Mononuclear cell (primary cell): ENCODE results near the gene CTSE. TPM values are rescaled to one million over a fixed set of nuclear protein-coding genes. Genes with fewer than 3 reads are reported as not detected.

Source experiments
- H3K27me3 ChIP-seq: 2 replicates; pipeline ENCODE4 v1.6.0; 2011; ENCODE audit warnings: low read length, control low read depth; ENCODE audit not compliant: insufficient read depth
- H3K4me1 ChIP-seq: 2 replicates; pipeline ENCODE4 v1.5.1; 2011; ENCODE audit warnings: mild to moderate bottlenecking, low read length, control low read depth; ENCODE audit not compliant: insufficient read depth
- H3K4me3 ChIP-seq: 2 replicates; pipeline ENCODE4 v1.5.1; 2011; ENCODE audit warnings: mild to moderate bottlenecking, low read length, moderate library complexity
- H3K9me3 ChIP-seq: 2 replicates; pipeline ENCODE4 v1.5.1; 2011; ENCODE audit warnings: low read depth, mild to moderate bottlenecking, control low read depth, low read length
- total RNA-seq: library from RNA; depleted of rRNA; stranded (reverse); fragments of >200 nt; gene quantifications from one replicate; pipeline ENCODE4 v1.2.3, GENCODE V29; 2012

CTSE gene
- total RNA-seq, 1 donor = not detected

GRCh38 chr1:205980237-205980870 is 43.3 kb downstream of the CTSE start:
- H3K4me3 ChIP-seq = no peak overlapping the region

GRCh38 chr1:205979301-205979700 is 44.4 kb downstream of the CTSE start:
- Histone ChIP-seq H3K9me3 (no peaks in the 10 kb centered on the region), H3K4me3 (no peak overlapping the region), H3K4me1 (no peaks in the 10 kb centered on the region), H3K27me3 (no peaks in the 10 kb centered on the region)

More at GRCh38 chr1:205980237-205980870, 43.3 kb downstream of the CTSE start:
- Histone ChIP-seq H3K27me3 (no peaks in the 10 kb centered on the region), H3K4me1 (no peaks in the 10 kb centered on the region), H3K9me3 (no peaks in the 10 kb centered on the region)

GRCh38 chr1:205978676-205979075 is 45.0 kb downstream of the CTSE start:
- Histone ChIP-seq H3K9me3 (no peaks in the 10 kb centered on the region), H3K4me1 (no peaks in the 10 kb centered on the region), H3K4me3 (no peak overlapping the region), H3K27me3 (no peaks in the 10 kb centered on the region)

- no peaks in the 10 kb centered on the region for H3K27me3 ChIP-seq
- no peak overlapping the region for H3K4me3 ChIP-seq
- no peaks in the 10 kb centered on the region for H3K9me3 ChIP-seq
- no peaks in the 10 kb centered on the region for H3K4me1 ChIP-seq
Measured at GRCh38 chr1:205977402-205978014, 46.2 kb downstream of the CTSE start.

- Histone ChIP-seq H3K9me3 (no peaks in the 10 kb centered on the region), H3K4me1 (no peaks in the 10 kb centered on the region), H3K4me3 (no peak overlapping the region), H3K27me3 (no peaks in the 10 kb centered on the region)
Measured at GRCh38 chr1:205976708-205977401, 46.8 kb downstream of the CTSE start.

- Histone ChIP-seq H3K4me3 (no peak overlapping the region), H3K27me3 (no peaks in the 10 kb centered on the region), H3K4me1 (no peaks in the 10 kb centered on the region), H3K9me3 (no peaks in the 10 kb centered on the region)
Measured at GRCh38 chr1:205976036-205976435, 47.7 kb downstream of the CTSE start.

- H3K27me3 ChIP-seq = no peaks in the 10 kb centered on the region
- H3K4me3 ChIP-seq = no peak overlapping the region
- H3K4me1 ChIP-seq = no peaks in the 10 kb centered on the region
- no peaks in the 10 kb centered on the region for H3K9me3 ChIP-seq
Measured at GRCh38 chr1:205975387-205975998, 48.2 kb downstream of the CTSE start.

- Histone ChIP-seq H3K9me3 (no peaks in the 10 kb centered on the region), H3K27me3 (no peaks in the 10 kb centered on the region), H3K4me3 (no peak overlapping the region), H3K4me1 (no peaks in the 10 kb centered on the region)
Measured at GRCh38 chr1:205974712-205975111, 49.0 kb downstream of the CTSE start.

GRCh38 chr1:205973377-205974232 is 50.1 kb downstream of the CTSE start:
- H3K4me1 ChIP-seq = no peaks in the 10 kb centered on the region
- H3K4me3 ChIP-seq = no peak overlapping the region
- H3K9me3 ChIP-seq = no peaks in the 10 kb centered on the region
- H3K27me3 ChIP-seq = no peaks in the 10 kb centered on the region

GRCh38 chr1:205972491-205973168 is 51.1 kb downstream of the CTSE start:
- Histone ChIP-seq H3K4me1 (no peaks in the 10 kb centered on the region), H3K4me3 (no peak overlapping the region), H3K9me3 (no peaks in the 10 kb centered on the region), H3K27me3 (no peaks in the 10 kb centered on the region)

- Histone ChIP-seq H3K9me3 (no peaks in the 10 kb centered on the region), H3K4me1 (no peaks in the 10 kb centered on the region), H3K4me3 (no peak overlapping the region), H3K27me3 (no peaks in the 10 kb centered on the region)
Measured at GRCh38 chr1:205972081-205972480, 51.6 kb downstream of the CTSE start.

GRCh38 chr1:205971082-205971481 is 52.6 kb downstream of the CTSE start:
- H3K27me3 ChIP-seq = no peaks in the 10 kb centered on the region
- no peaks in the 10 kb centered on the region for H3K9me3 ChIP-seq
- no peak overlapping the region for H3K4me3 ChIP-seq
- H3K4me1 ChIP-seq = no peaks in the 10 kb centered on the region

- no peak overlapping the region for H3K4me3 ChIP-seq
Measured at GRCh38 chr1:205970486-205970885, 53.2 kb downstream of the CTSE start.

GRCh38 chr1:205969229-205969628 is 54.5 kb downstream of the CTSE start:
- Histone ChIP-seq H3K27me3 (no peaks in the 10 kb centered on the region), H3K4me1 (no peaks in the 10 kb centered on the region), H3K4me3 (no peak overlapping the region), H3K9me3 (no peaks in the 10 kb centered on the region)

More at GRCh38 chr1:205970486-205970885, 53.2 kb downstream of the CTSE start:
- no peaks in the 10 kb centered on the region for H3K27me3 ChIP-seq
- no peaks in the 10 kb centered on the region for H3K9me3 ChIP-seq
- H3K4me1 ChIP-seq = no peaks in the 10 kb centered on the region
